Activated T-helper 1 cell treated with anti-CD3 and anti-CD28 coated beads, Interleukin-2, amount 50 U/mL, for 16 hours (primary cell): ENCODE measurements around the gene DCANP1.
"Not testable (repeated sequence)": the region's sequence is repeated elsewhere in the genome, so short reads cannot be mapped to it uniquely, and the experiment has no call there.

Source experiments
- DNase-seq, 2 donors: peaks; one replicate each; pipeline ENCODE4 v3.0.0-alpha.2; 2020; ENCODE audit warnings: low read depth in 1 of 2, low spot score in 1 of 2

Gene DCANP1

GRCh38 chr5:135447298-135447929 is at the start of gene DCANP1:
Gene DCANP1 (minus strand): TSS chr5:135447348. CDS start chr5:135447108, 240 bp downstream.
- no peak for DNase-seq

GRCh38 chr5:135495531-135495930 is 48.4 kb upstream of the DCANP1 start:
- not testable (repeated sequence) for DNase-seq

- no peak for DNase-seq
Observed at GRCh38 chr5:135494196-135494595, 47.0 kb upstream of the DCANP1 start.

- DNase-seq: no peak
Observed at GRCh38 chr5:135493406-135494180, 46.4 kb upstream of the DCANP1 start.

GRCh38 chr5:135492319-135492626 is 45.1 kb upstream of the DCANP1 start:
- no peak for DNase-seq

GRCh38 chr5:135491552-135492318 is 44.6 kb upstream of the DCANP1 start:
- DNase-seq: no peak

- no peak for DNase-seq
Observed at GRCh38 chr5:135491038-135491551, 43.9 kb upstream of the DCANP1 start.

- no peak for DNase-seq
Observed at GRCh38 chr5:135490245-135491037, 43.3 kb upstream of the DCANP1 start.

- DNase-seq: no peak
Observed at GRCh38 chr5:135489466-135490244, 42.5 kb upstream of the DCANP1 start.

GRCh38 chr5:135488727-135489465 is 41.7 kb upstream of the DCANP1 start:
- DNase-seq: no peak

GRCh38 chr5:135487839-135488514 is 40.8 kb upstream of the DCANP1 start:
- DNase-seq: no peak

- DNase-seq: no peak
Observed at GRCh38 chr5:135487037-135487395, 39.9 kb upstream of the DCANP1 start.

GRCh38 chr5:135486131-135487036 is 39.2 kb upstream of the DCANP1 start:
- no peak for DNase-seq

- no peak for DNase-seq
Observed at GRCh38 chr5:135484674-135485086, 37.5 kb upstream of the DCANP1 start.

GRCh38 chr5:135483254-135483653 is 36.1 kb upstream of the DCANP1 start:
- no peak for DNase-seq

- DNase-seq: no peak
Observed at GRCh38 chr5:135482381-135482933, 35.3 kb upstream of the DCANP1 start.

- no peak for DNase-seq
Observed at GRCh38 chr5:135481909-135482311, 34.8 kb upstream of the DCANP1 start.

GRCh38 chr5:135481387-135481786 is 34.2 kb upstream of the DCANP1 start:
- no peak for DNase-seq
